WERI-Rb-1 (cell line): Measurements from ENCODE around the gene C16orf46.

ENCODE experiments used
- DNase-seq: peaks from one replicate; pipeline ENCODE4 v3.0.0-alpha.2; 2020
- H3K27ac ChIP-seq: fragments of 250-450 bp; sonication (Bioruptor Pico); 2 replicates; pipeline ENCODE4 v1.5.1; 2020; ENCODE audit warnings: mild to moderate bottlenecking, moderate library complexity
- H3K27me3 ChIP-seq: fragments of 250-450 bp; sonication (Bioruptor Pico); 2 replicates; pipeline ENCODE4 v1.5.1; 2021; ENCODE audit warnings: mild to moderate bottlenecking, low read depth, moderate library complexity; ENCODE audit not compliant: insufficient read depth, severe bottlenecking
- H3K36me3 ChIP-seq: fragments of 250-450 bp; sonication (Bioruptor Pico); 2 replicates; pipeline ENCODE4 v1.5.1; 2020; ENCODE audit warnings: mild to moderate bottlenecking, moderate library complexity
- H3K4me3 ChIP-seq: 2 replicates; pipeline ENCODE4 v1.5.1; 2011; ENCODE audit warnings: low read depth, mild to moderate bottlenecking, control low read depth, low read length
- H3K9me3 ChIP-seq: fragments of 250-450 bp; sonication (Bioruptor Pico); 2 replicates; pipeline ENCODE4 v1.5.1; 2021; ENCODE audit warnings: mild to moderate bottlenecking, moderate library complexity; ENCODE audit not compliant: severe bottlenecking
- CTCF ChIP-seq: IDR thresholded peaks from 2 replicates; pipeline ENCODE4 v1.5.1; 2011; ENCODE audit warnings: low read depth, mild to moderate bottlenecking, control low read depth, inconsistent platforms, low read length

The C16orf46 gene

GRCh38 chr16:81012974-81013373, 64.1 kb downstream of the C16orf46 start:
- H3K4me3 ChIP-seq, result no peak overlapping the region
- H3K9me3 ChIP-seq, result no peaks in the 10 kb centered on the region
- no peak for TF ChIP-seq CTCF
- H3K27ac ChIP-seq, result no peak overlapping the region
- peaks cover 8% of the 10 kb centered on the region for H3K36me3 ChIP-seq
- no peaks in the 10 kb centered on the region for H3K27me3 ChIP-seq
- DNase-seq, result no peak
